GM21381 (cell line): ENCODE results near the gene ALX4.

Experiments used
- ATAC-seq: cut with Tn5 transposase; IDR thresholded peaks from one replicate; pipeline ENCODE4 v1.9.1; 2021; ENCODE audit warnings: mild to moderate bottlenecking, moderate library complexity; ENCODE audit not compliant: unreplicated experiment

The ALX4 gene

GRCh38 chr11:44268614-44269080 is 41.3 kb downstream of the ALX4 start:
- ATAC-seq = no peak

GRCh38 chr11:44267750-44268613 is 42.0 kb downstream of the ALX4 start:
- ATAC-seq = no peak

DNA sequence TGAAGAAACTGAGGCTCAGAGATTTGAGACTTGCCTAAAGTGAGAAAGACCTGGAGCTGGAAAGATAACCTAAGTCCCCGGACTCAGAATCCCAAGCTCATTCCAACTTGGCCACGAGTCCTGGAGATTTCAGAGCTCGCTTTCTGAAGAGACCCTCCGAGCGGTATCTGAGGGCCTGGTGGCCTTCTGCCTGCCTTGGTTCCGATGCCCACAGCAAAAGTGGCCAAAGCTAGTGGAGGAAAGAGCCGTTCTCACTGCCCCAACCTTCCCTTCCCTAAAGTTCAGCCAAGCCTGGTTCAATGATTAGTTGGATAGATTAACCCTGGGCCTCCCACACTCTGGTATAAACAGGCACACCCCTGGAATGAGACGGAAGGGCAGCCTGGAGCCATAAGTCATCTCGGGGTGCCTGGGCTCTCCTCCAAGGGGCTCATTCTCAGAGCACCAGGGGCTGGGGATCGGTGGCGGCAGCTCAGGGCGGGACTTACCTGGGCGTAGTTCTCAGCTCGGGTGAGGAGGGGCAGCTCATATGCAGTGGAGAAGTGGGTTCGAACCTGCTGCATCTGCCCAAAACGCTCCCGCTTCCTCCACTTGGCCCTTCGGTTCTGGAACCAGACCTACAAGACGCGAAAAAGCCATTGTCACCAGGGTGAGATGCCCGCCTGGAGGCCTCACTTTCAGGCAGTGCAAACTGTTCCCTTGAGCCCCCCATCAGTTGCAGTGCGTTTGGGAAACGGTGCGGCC is 42.8 kb downstream of the ALX4 start:
- ATAC-seq = no peak

DNA sequence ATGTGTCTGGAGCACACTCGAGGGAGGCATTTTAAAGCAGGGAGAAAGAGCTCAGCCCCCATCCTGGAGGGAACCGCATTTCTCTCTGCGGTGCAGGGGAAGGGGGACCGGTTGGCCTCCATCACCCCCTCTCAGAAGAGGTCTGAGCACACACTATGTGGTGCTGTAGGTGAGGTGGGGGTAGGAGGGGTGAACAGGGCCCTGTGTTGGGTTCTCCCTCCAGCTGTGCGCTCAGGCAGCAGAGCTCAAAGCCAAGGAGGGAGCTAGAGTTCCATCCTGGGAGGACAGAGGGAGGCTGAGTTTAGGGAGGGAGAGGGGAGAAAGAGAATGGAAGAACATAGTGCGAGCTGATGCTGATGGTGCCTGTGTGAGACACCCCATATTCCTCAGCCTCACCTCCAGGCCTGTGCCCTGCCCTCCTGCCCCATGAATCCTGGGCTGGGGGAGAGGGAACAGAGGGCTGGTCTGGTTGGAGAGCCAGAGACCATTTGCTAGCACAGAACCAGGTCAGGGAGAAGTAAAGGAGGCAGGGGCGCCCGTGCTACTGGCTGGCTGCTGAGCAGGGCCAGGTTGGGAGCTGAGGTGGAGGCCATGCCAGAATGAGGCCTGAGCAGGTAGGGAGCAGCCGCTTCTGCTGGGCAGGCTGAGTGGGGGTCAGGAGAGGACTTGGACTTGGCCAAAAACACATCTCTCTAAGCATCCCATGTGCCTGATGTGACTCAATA is 43.7 kb downstream of the ALX4 start:
- ATAC-seq = no peak

- no peak for ATAC-seq
Measured at GRCh38 chr11:44264761-44265160, 45.2 kb downstream of the ALX4 start.

- ATAC-seq = no peak
Measured at GRCh38 chr11:44264438-44264749, 45.5 kb downstream of the ALX4 start.

DNA sequence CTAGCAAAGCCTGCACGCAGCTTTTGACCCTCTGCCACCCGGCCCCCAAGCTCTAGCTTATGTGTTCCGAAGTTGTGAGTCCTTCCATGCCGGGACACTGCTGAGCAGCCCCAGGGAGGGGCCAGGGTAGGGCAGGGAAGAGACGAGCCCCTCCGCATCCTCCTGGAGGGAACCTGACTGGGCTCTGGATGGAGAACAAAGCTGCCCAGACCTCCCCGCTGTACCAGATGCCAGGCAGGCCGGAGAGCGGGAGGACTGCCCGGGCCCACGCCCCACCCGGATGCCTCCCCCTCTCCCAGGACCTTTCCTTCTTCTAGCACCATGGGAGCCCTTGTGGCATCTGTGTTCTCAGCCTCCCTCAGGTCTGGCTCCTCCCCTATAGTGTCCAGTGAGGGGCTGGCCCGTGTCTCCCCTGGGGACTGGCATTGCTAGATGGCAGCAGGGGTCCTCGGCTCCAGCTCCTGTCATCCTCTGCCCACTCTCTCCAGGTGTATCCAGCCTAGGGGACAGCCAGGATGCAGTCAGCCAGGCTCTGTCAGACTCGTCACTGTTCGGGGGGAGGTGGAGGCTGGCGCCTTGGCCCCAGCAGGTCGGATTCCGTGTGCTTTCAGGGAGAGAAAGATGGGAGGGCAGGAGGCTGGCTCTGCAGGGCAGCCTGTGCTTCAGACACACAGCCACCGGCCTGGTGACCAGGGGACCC is 46.1 kb downstream of the ALX4 start:
- ATAC-seq = no peak

DNA sequence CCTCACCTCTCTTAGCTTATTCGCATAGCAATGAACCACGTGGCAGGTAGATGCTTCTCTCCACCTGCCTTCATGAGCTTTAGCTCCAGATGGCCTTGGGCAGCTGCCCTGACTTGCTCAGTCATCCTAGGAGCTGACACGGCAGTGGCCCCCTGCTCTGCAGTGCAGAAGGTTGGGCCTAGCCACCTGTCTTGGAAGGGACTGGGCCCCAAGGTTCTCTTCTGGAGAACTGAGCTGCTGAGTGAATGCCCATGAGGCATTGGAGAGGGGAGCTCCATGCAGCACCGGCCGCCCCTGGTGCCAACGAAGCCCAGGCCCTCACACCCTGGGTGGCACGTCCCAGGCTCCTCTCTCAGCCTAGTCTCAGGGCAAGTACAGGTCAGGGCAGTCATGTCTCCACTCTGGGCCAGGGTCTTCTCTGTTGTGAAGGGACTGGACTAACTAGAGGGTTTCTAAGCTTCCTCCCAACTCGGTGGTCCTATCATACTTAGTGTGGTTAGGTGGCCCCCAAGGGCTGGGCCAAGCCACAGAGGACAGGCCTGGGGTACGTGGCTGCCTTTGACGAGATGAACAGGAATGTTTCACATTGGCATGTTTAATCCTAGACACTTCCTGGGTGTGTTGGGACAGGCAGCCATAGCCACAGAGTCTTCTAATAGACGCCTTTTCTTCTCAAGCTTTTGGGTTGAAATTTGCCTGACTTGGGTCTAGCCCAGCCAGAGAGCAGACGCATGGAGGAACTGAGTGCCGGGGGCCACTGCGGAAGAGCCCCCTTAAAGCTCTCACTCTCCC is 47.9 kb downstream of the ALX4 start:
- no peak for ATAC-seq

DNA sequence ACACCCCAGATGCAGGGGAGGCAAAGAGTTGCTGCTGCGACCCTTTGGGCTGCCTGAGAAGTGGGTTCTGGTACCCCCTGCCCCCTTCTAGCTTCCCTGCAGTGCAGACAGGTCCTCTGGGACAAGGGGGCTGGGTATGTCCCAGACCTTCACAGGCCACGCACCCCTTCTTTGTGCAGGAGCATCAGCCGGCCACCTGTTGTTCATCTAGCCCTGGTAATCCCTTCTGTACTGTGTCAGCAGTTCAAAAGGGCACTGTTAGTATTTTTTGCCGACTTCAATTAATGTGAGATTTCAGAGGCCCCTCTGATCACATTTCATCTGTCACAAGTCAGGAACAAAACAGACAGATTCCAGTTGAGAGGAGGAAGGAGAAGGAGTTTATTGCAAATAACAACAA is 49.9 kb downstream of the ALX4 start:
- no peak for ATAC-seq

DNA sequence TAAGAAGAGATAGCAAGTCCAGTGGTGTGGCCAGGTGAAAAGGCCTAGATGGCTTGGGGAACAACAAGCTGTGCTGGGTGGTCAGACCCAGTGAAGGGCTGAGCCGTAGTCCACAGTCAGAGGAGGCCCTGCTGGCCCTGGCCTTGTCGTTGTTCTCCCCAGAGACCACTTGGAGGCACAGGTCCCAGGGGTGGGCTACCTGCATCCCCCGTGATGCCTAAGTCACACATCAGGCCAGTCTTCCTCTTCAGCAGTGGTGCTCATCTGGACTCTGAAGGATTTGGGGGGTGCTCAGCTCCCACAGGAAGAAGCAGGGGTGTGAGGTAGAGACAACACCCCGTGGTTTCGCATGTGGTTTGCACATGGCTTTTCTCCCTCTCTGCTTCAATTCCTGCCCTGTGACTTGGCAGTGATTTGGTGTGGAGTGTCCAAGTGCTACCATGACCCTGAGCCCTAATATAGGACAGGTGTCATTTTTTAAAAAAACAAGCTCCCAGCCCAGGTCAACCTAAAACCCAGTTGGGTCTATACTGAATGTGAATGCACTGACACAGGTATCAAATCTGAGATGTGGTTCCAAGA is 51.0 kb downstream of the ALX4 start:
- ATAC-seq = no peak

DNA sequence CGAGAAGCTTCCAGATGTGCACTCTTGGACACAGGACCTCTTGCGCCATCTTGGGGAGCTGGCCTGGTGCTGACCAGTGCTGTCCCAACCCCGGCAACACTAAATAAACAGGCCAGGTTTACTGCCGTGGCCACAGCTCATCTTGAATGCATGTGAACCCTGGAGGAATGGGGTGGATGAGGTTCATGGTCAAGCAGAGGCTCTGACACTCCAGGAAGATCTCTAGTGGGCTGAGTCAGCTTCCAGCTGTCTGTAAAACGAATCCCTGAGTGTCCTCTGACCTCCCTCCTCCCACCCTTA is 51.8 kb downstream of the ALX4 start:
- ATAC-seq = no peak

DNA sequence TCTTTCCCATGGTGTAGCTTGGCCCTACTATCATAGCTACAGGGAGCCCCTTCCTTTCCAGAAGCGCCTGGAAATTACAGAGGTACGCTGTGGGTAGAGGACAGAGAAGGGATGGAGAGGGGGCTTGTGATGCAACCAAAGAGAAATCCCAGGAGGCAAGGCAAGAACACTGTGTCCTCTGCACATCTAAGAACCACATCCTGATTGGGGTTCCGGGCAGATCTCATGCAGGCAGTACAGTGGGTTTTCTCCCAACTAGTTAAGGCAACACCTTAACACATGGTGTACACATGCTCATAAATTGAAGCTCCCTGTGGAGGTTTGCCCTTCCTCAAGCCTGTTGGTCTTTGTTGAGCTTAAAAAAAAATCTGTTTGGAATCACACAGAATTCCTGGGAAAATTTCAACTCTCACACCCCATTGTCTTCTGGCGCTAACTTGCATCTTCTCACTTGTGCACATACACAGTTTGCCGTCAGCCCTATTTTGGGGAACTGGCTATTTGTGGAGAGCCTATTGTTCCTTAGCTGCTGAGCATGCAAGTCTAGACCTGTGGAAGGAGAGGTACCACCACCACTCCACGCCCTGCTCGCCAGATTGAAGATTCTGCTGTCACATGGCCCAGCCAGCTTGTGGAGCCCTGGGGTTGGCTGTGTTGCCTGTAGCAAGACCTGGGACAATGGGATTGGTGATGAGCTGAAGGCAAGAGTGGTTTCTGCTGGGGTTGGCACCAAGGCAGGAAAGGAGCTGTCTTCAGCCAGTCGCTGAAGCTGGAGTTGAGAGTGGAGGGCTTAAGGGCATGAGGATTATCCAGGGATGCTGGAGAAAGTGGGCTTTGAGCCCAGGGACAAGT is 52.4 kb downstream of the ALX4 start:
- no peak for ATAC-seq

- no peak for ATAC-seq
Measured at GRCh38 chr11:44256673-44257291, 53.2 kb downstream of the ALX4 start.

DNA sequence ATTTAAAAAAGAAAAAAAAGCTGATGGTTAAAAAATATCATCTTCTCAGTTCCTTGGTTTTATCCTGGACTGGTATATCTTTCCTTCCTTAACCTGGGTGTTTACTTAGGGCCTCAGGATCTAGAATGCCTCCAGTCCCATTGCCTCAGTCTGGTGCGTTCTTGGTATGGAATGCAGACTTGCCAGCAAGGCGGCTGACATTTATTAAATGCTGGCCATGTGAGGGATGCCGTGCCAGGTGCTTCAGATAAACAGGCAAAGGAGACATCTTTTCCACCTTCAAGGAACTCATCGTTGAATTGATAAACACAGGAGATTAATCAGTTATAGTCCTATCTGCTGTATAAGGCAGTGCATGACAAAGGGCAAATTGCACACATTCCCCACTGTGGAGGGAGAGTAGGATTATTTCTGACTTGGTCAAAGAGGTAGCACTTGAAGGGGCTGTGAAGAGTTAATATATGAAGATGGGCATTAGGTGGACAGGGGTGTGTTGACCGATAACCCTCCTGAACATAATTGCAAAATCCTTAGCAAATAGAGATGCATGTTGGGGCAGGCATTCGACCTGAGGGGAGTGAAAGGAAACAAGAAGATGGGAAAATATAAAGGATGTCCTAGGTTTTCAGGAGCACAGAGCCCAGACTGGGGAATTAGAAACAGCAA is 54.4 kb downstream of the ALX4 start:
- ATAC-seq = no peak

- ATAC-seq = no peak
Measured at GRCh38 chr11:44252999-44253602, 56.8 kb downstream of the ALX4 start.

DNA sequence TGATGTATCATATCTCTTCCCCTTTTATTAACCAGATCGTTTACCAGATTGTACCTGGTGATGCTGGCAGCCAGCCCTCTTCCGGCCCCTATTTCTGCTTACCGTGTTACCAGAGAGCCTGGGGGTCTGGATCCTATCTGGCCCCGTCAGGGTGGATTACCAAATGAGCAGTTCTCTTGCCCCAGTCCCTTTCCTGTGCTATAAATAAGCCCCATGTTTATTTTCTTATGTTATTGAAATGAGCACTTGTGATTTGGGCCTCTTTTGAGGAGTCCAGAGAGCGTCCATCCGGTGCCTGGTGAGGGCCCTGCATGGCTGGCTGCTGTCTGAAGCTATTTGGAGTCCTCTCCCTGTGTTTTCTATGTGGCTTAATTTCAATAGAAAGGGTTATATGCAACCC is 59.5 kb downstream of the ALX4 start:
- ATAC-seq = no peak

DNA sequence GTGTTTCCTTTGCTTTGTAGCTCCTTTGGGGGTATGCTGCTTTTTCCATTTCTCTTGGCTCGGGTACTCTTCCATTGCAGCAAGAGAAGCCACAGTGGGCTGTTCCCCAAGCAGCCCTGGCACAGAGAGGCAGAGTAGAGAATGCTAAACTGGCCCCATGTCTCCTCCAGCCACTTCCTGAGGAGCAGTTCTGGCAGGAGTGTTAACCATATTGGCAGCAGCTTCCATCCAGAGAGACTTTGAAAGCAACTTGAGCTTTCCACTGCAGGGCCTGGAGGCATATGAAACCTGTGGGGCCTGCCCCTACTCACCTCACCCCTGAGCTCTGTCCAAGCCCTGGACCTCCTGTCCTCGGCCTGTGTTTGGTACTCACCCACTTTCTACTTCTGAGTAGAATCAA is 61.8 kb downstream of the ALX4 start:
- ATAC-seq = no peak

DNA sequence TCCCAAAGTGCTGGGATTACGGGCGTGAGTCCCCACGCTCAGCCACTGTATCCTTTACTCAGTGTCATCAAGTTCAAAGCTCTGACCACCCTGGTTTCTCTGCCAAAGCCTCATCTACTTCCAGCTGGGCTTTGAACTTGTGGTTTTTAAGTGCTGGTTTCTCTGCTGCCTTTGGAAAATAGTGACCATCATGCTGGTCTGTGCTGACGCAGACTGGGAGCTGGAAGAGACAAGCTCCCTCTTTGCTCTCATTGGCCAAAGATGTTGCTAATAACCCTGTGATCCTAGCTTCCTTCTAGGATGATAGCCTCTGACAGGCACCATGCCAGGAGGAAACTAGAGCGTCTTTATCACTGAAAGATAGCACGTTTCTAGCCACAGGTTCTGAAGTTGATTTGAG is 62.4 kb downstream of the ALX4 start:
- no peak for ATAC-seq
